ENCODE data around the gene PUS1. TPM values are rescaled to one million over a fixed set of nuclear protein-coding genes. Genes with fewer than 3 reads are reported as not detected.
"Not testable (repeated sequence)": the region's sequence is repeated elsewhere in the genome, so short reads cannot be mapped to it uniquely, and the experiment has no call there.

The PUS1 gene
- 9.2 and 16.9 TPM in 2 replicates for total RNA-seq

GRCh38 chr12:131928711-131929580 lies at the start of gene PUS1:
TSS of gene PUS1 (plus strand) at chr12:131929276. CDS start at chr12:131929723, 447 bp downstream.
- DNase-seq (ENCODE audit: low read depth): peak; percentile 76

DNA sequence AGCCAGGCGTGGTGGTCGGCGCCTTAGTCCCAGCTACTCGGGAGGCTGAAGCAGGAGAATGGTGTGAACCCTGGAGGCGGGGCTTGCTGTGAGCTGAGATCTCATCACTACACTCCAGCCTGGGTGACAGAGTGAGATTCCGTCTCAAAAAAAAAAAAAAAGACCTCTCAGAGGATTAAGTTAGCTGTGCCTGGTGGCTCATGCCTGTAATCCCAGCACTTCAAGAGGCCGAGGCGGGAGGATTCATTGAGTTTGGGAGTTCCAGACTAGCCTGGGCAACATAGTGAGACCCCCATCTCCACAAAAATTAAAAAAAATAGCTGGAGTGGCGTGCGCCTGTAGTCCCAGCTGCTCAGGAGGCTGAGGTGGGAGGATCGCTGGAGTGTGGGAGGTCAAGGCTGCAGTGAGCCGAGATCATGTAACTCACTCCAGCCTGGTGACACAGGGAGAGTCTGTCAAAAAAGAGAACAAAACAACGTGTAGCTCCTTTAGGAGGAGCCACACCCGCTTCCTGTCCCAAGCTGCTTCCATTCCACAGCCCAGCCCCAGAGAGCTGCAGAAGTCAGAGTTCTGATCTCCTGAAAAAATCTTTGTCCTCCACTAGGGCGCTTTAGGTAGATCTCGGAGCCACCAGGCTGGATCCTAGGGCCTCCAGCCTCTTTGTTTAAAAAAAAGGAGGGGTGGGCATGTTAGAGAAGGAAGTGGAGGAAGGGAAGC lies 46.1 kb upstream of the PUS1 start:
- DNase-seq (ENCODE audit: low read depth): no peak

DNA sequence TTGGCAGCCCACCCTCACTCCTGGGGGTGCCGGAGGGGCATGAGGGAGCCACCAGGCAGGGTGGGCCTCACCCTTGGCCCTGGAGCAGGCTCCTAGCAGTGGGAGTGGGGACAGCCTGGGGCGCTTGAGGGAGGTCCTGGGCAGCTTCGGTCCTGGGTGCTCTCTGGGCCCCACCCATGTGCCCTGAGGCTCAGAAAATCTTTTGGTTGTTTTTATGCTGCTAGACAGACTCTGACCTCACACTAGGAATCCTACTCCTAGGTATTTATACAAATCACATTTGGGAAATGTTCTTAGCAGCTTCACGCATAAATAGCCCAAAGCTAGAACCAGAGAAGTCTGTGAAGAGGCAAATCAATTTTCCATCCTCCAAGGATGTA lies 45.6 kb upstream of the PUS1 start:
- no peak for DNase-seq (ENCODE audit: low read depth)

- DNase-seq (ENCODE audit: low read depth): not testable (repeated sequence)
These were observed 44.0 kb upstream of the PUS1 start for GRCh38 chr12:131885076-131885475.

GRCh38 chr12:131885543-131886057 lies 43.5 kb upstream of the PUS1 start:
- DNase-seq (ENCODE audit: low read depth): no peak

DNA sequence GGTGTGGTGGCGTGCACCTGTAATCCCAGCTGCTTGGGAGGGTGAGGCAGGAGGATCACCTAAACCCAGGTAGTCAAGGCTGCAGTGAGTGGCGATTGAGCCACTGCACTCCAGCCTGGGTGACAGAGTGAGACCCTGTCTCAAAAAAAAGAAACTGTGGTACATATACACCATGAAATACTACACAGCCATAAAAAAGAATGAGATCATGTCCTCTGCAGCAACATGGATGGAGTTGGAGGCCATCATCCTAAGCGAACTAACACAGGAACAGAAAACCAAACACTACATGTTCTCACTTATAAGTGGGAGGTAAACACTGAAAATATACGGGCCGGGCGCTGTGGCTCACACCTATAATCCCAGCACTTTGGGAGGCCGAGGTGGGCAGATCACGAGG lies 37.4 kb upstream of the PUS1 start:
- DNase-seq (ENCODE audit: low read depth): not testable (repeated sequence)

GRCh38 chr12:131892711-131893604 lies 36.1 kb upstream of the PUS1 start:
- no peak for DNase-seq (ENCODE audit: low read depth)

- DNase-seq (ENCODE audit: low read depth): no peak
These were observed 35.3 kb upstream of the PUS1 start for GRCh38 chr12:131893605-131894312.

GRCh38 chr12:131894313-131894860 lies 34.7 kb upstream of the PUS1 start, which contains the start of gene ULK1:
TSS of gene ULK1 (plus strand) at chr12:131894622. CDS start at chr12:131895002, 380 bp downstream.
- peak; percentile 46 for DNase-seq (ENCODE audit: low read depth)

GRCh38 chr12:131894981-131895639 lies 34.0 kb upstream of the PUS1 start:
- no peak for DNase-seq (ENCODE audit: low read depth)

DNA sequence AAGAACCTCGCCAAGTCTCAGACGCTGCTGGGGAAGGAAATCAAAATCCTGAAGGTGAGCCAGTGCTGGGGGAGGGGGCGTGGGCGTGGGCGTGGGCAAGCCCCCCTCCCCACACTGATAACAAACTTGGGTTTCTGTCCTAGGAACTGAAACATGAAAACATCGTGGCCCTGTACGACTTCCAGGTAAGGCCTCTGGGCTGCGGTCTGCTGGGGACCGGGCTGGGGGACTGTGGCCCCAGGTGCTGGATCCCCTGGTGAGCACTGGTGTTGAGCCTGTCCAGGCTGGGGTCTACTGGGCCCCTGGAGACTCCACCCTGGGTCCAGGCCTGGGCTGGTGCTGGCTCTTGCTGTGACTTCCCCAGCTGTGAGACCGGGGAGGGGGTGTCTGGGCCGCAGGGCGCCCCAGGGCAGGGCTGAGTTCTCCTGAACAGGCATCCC lies 33.4 kb upstream of the PUS1 start:
- DNase-seq (ENCODE audit: low read depth): no peak

- DNase-seq (ENCODE audit: low read depth): peak; percentile 77
These were observed 32.8 kb upstream of the PUS1 start for GRCh38 chr12:131896080-131896810.

- no peak for DNase-seq (ENCODE audit: low read depth)
These were observed 32.2 kb upstream of the PUS1 start for GRCh38 chr12:131896811-131897270.

- no peak for DNase-seq (ENCODE audit: low read depth)
These were observed 31.8 kb upstream of the PUS1 start for GRCh38 chr12:131897276-131897675.

GRCh38 chr12:131897875-131898274 lies 31.2 kb upstream of the PUS1 start:
- no peak for DNase-seq (ENCODE audit: low read depth)

GRCh38 chr12:131900397-131900796 lies 28.7 kb upstream of the PUS1 start:
- no peak for DNase-seq (ENCODE audit: low read depth)

DNA sequence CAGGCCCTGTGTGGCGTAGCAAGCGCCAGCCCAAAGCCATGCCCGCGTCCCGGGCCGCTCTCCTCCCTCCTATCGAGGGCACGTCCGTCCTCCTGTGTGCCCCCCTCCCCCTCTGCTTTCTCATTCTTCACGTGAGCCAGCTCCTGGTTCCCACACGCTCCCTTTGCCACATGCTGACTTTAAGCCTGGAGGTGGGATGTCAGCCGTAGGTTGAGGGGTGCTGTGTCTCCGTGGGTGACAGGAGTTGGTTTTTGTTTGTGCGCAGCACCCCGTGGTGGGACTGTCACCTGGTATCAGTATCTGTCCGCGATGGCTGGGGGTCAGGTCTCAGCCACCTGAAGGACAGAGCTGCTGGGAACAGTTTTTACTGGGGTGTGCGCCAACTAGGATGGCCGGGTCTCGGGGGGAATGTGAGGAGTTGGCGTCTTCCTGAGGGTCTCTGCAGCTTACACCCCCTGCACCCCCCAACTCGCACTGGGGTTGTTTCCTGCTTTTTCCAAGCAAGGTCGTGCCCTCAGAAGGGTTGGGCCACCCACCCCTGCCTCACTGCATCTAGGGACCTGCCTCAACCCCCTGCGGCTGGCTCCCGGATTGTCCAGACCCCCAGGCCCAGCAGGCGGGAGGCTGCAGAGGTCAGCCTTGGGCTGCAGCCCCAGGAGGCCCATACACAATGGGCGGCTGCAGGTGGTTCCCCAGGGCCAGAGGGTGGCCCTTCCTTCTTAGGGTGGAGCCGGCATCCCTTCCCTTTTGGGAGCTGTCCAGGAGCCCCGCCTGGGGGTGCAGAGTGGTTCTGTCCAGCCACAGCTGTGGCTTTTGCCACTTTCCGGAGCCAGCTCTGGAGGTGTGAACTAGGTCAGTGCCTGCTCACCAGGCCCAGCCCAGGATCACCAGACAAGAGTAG lies 27.4 kb upstream of the PUS1 start:
- DNase-seq (ENCODE audit: low read depth): no peak

All from renal cortical epithelial cell (primary cell).